HepG2 (cell line): ENCODE data around the gene POLH. TPM values are rescaled to one million over a fixed set of nuclear protein-coding genes. Genes with fewer than 3 reads are reported as not detected.

Experiments used
- BHLHE40 ChIP-seq: IDR thresholded peaks from 2 replicates; pipeline ENCODE4 v1.6.1; 2011; ENCODE audit warnings: low read length, improper control_type of control experiment
- DPF2 ChIP-seq: sonication (generic); formaldehyde crosslinking; IDR thresholded peaks from 2 replicates; pipeline ENCODE4 v1.4.0; 2020; ENCODE audit warnings: mild to moderate bottlenecking, low read depth, missing genetic modification reagents, borderline replicate concordance
- E2F1 ChIP-seq: sonication (generic); formaldehyde crosslinking; IDR thresholded peaks from 2 replicates; pipeline ENCODE4 v1.5.0; 2020; ENCODE audit warnings: missing genetic modification reagents
- GATAD1 ChIP-seq: IDR thresholded peaks from 2 replicates; pipeline ENCODE4 v1.6.1; 2016; ENCODE audit warnings: missing genetic modification reagents, missing compliant biosample characterization
- GFI1 ChIP-seq: sonication (generic); formaldehyde crosslinking; IDR thresholded peaks from 2 replicates; pipeline ENCODE4 v1.5.0; 2020; ENCODE audit warnings: missing genetic modification reagents, mild to moderate bottlenecking, borderline replicate concordance
- HNF4A ChIP-seq: sonication (generic); formaldehyde crosslinking; IDR thresholded peaks from 2 replicates; pipeline ENCODE4 v1.4.0; 2020; ENCODE audit warnings: missing genetic modification reagents
- HOXA7 ChIP-seq: sonication (generic); formaldehyde crosslinking; IDR thresholded peaks from 2 replicates; pipeline ENCODE4 v1.8.1; 2022; ENCODE audit warnings: mild to moderate bottlenecking, missing genetic modification reagents, moderate library complexity
- MIER3 ChIP-seq: IDR thresholded peaks from 2 replicates; pipeline ENCODE4 v1.6.1; 2016; ENCODE audit warnings: missing compliant biosample characterization, borderline replicate concordance
- NAIF1 ChIP-seq: sonication (generic); formaldehyde crosslinking; IDR thresholded peaks from 2 replicates; pipeline ENCODE4 v1.5.0; 2020; ENCODE audit warnings: mild to moderate bottlenecking, missing genetic modification reagents, borderline replicate concordance
- NCOR1 ChIP-seq: fragments of 200-600 bp; sonication (generic); IDR thresholded peaks from 2 replicates; pipeline ENCODE4 v1.7.0; 2017; ENCODE audit warnings: antibody characterized with exemption, low read length, borderline replicate concordance
- NKX3-1 ChIP-seq: sonication (generic); formaldehyde crosslinking; IDR thresholded peaks from 2 replicates; pipeline ENCODE4 v1.5.0; 2020; ENCODE audit warnings: missing genetic modification reagents
- SNAPC2 ChIP-seq: sonication (generic); formaldehyde crosslinking; IDR thresholded peaks from 2 replicates; pipeline ENCODE4 v1.8.1; 2022; ENCODE audit warnings: mild to moderate bottlenecking, missing genetic modification reagents
- SSRP1 ChIP-seq: IDR thresholded peaks from 2 replicates; pipeline ENCODE4 v1.6.1; 2016; ENCODE audit warnings: control low read depth
- YY1 ChIP-seq: IDR thresholded peaks from 2 replicates; pipeline ENCODE4 v1.6.1; 2011; ENCODE audit warnings: low read length, low read depth, moderate library complexity, mild to moderate bottlenecking; ENCODE audit not compliant: insufficient read depth, insufficient replicate concordance
- ZGPAT ChIP-seq: IDR thresholded peaks from 2 replicates; pipeline ENCODE4 v1.6.1; 2016; ENCODE audit warnings: mild to moderate bottlenecking
- ZNF138 ChIP-seq: sonication (generic); formaldehyde crosslinking; IDR thresholded peaks from 2 replicates; pipeline ENCODE4 v1.5.0; 2020; ENCODE audit warnings: mild to moderate bottlenecking, low read depth, missing genetic modification reagents
- ZNF34 ChIP-seq: sonication (generic); formaldehyde crosslinking; IDR thresholded peaks from 2 replicates; pipeline ENCODE4 v1.4.0; 2020; ENCODE audit warnings: mild to moderate bottlenecking, missing genetic modification reagents, borderline replicate concordance
- ZNF451 ChIP-seq: sonication (generic); formaldehyde crosslinking; IDR thresholded peaks from 2 replicates; pipeline ENCODE4 v1.5.0; 2020; ENCODE audit warnings: mild to moderate bottlenecking, missing genetic modification reagents
- ZNF547 ChIP-seq: sonication (generic); formaldehyde crosslinking; IDR thresholded peaks from 2 replicates; pipeline ENCODE4 v1.5.1; 2020; ENCODE audit warnings: mild to moderate bottlenecking, missing genetic modification reagents
- ZNF558 ChIP-seq: sonication (generic); formaldehyde crosslinking; IDR thresholded peaks from 2 replicates; pipeline ENCODE4 v1.9.0; 2022; ENCODE audit warnings: mild to moderate bottlenecking, missing genetic modification reagents, borderline replicate concordance
- ZNF614 ChIP-seq: IDR thresholded peaks from 2 replicates; pipeline ENCODE4 v1.6.1; 2018; ENCODE audit warnings: missing biosample characterization, missing genetic modification reagents, inconsistent platforms, borderline replicate concordance
- ZNF639 ChIP-seq: conservative IDR thresholded peaks from 2 replicates; pipeline ENCODE4 v1.6.1; 2018; ENCODE audit warnings: missing genetic modification reagents
- ZNF710 ChIP-seq: sonication (generic); formaldehyde crosslinking; IDR thresholded peaks from 2 replicates; pipeline ENCODE4 v1.5.0; 2020; ENCODE audit warnings: mild to moderate bottlenecking, missing genetic modification reagents, borderline replicate concordance
- ZNF781 ChIP-seq: sonication (generic); formaldehyde crosslinking; IDR thresholded peaks from 2 replicates; pipeline ENCODE4 v1.5.1; 2020; ENCODE audit warnings: borderline replicate concordance, mild to moderate bottlenecking, missing genetic modification reagents; ENCODE audit errors: not compliant biosample characterization
- polyA plus RNA-seq, 8 experiments: library from polyadenylated mRNA; depleted of rRNA in 3 of 8; stranded (reverse) in 7 of 8; unstranded in 1 of 8; fragments of >200 nt; fragmentation: Illumina TruSeq in 4 of 8; extraction: Trizol in 4 of 8; gene quantifications; 2 replicates each; pipeline versions ENCODE4 v1.2.1 to v1.2.3, GENCODE V29; 2011 to 2016; ENCODE audit warnings: low read depth in 4 of 8, missing spikeins in 1 of 8, mixed read lengths in 1 of 8; ENCODE audit not compliant: insufficient read depth in 1 of 8
- total RNA-seq, 5 experiments: library from RNA; depleted of rRNA; stranded (reverse); fragments of >200 nt; fragmentation: Illumina TruSeq; extraction: Trizol; gene quantifications; 2 replicates each; pipeline ENCODE4 v1.2.3, GENCODE V29; 2016; ENCODE audit warnings: low read depth in 1 of 5

POLH gene
- total and polyA plus RNA-seq, 2 of the 13 experiments (the other 11 are each of a cell fraction or from before 2014, with no cell fraction given), result 11.6 to 25.0 TPM

- TF ChIP-seq NAIF1 (CRISPR knock-in tag), result no peak; the same call in 1 of the 2 replicates
- no peak for TF ChIP-seq ZNF558 (CRISPR knock-in tag)
- TF ChIP-seq SSRP1 (CRISPR knock-in tag), result 0 out of 2 replicates have a peak, but pooled peaks have one; percentile 56
- TF ChIP-seq ZNF781 (CRISPR knock-in tag), result peak; percentile 25
- TF ChIP-seq YY1, result no peak
- TF ChIP-seq E2F1 (CRISPR knock-in tag), result peak; percentile 1; the same call in 1 of the 2 replicates
- peak; percentile 30 for TF ChIP-seq HNF4A (CRISPR knock-in tag)
- TF ChIP-seq ZNF34 (CRISPR knock-in tag), result no peak
- TF ChIP-seq HOXA7 (CRISPR knock-in tag), result no peak
- TF ChIP-seq DPF2, result 0 out of 2 replicates have a peak, but pooled peaks have one; percentile 35
- no peak for TF ChIP-seq ZNF451
- peak; percentile 66; the same call in 1 of the 2 replicates for TF ChIP-seq ZNF710
- no peak for TF ChIP-seq BHLHE40
- TF ChIP-seq GFI1 (CRISPR knock-in tag), result no peak
- peak; percentile 34 for TF ChIP-seq NCOR1
- TF ChIP-seq ZNF639, result peak; percentile 17
- peak; percentile 45; the same call in 1 of the 2 replicates for TF ChIP-seq GATAD1 (CRISPR knock-in tag)
- peak; percentile 80; the same call in 1 of the 2 replicates for TF ChIP-seq ZNF547 (CRISPR knock-in tag)
- no peak for TF ChIP-seq SNAPC2 (CRISPR knock-in tag)
- TF ChIP-seq NKX3-1 (CRISPR knock-in tag), result no peak
- 0 out of 2 replicates have a peak, but pooled peaks have one; percentile 50 for TF ChIP-seq ZNF138 (CRISPR knock-in tag)
- TF ChIP-seq ZNF614 (CRISPR knock-in tag), result peak; percentile 92
- peak; percentile 36; the same call in 1 of the 2 replicates for TF ChIP-seq MIER3 (CRISPR knock-in tag)
- TF ChIP-seq ZGPAT, result peak; percentile 81
Observed at GRCh38 chr6:43629505-43630300, 53.7 kb downstream of the POLH start (continued).
